Astrocyte (in vitro differentiated cells and primary cell): ENCODE data around the gene POLN. TPM values are rescaled to one million over a fixed set of nuclear protein-coding genes. Genes with fewer than 3 reads are reported as not detected.

Source experiments
- DNase-seq: peaks from one replicate; pipeline ENCODE4 v3.0.0-alpha.2; 2010; ENCODE audit warnings: low read depth
- FAIRE-seq: peaks from 2 replicates; lab custom pipeline; 2011; peaks lifted over from hg19 to GRCh38; lab: Jason Lieb, UNC
- H2AFZ ChIP-seq: 2 replicates; pipeline ENCODE4 v1.6.0; 2012; ENCODE audit warnings: low read depth, low read length, inconsistent platforms
- H3K27ac ChIP-seq: 2 replicates; pipeline ENCODE4 v1.5.1; 2011; ENCODE audit warnings: low read depth, low read length, inconsistent platforms
- H3K27me3 ChIP-seq: 2 replicates; pipeline ENCODE4 v1.6.0; 2011; ENCODE audit warnings: low read length, inconsistent platforms; ENCODE audit not compliant: insufficient read depth
- H3K36me3 ChIP-seq: 2 replicates; pipeline ENCODE4 v1.5.1; 2011; ENCODE audit warnings: low read length, inconsistent platforms; ENCODE audit not compliant: insufficient read depth
- H3K4me1 ChIP-seq: 2 replicates; pipeline ENCODE4 v1.5.1; 2011; ENCODE audit warnings: low read length, inconsistent platforms; ENCODE audit not compliant: insufficient read depth
- H3K4me2 ChIP-seq: 2 replicates; pipeline ENCODE4 v1.6.0; 2012; ENCODE audit warnings: low read length, inconsistent platforms
- H3K4me3 ChIP-seq: 2 replicates; pipeline ENCODE4 v1.5.1; 2011; ENCODE audit warnings: low read depth, mild to moderate bottlenecking, low read length, inconsistent platforms; ENCODE audit not compliant: insufficient read depth
- H3K79me2 ChIP-seq: 2 replicates; pipeline ENCODE4 v1.6.0; 2012; ENCODE audit warnings: mild to moderate bottlenecking, low read length, inconsistent platforms; ENCODE audit not compliant: insufficient read depth
- H3K9ac ChIP-seq: 2 replicates; pipeline ENCODE4 v1.6.0; 2012; ENCODE audit warnings: mild to moderate bottlenecking, low read length, inconsistent platforms
- H3K9me3 ChIP-seq: 2 replicates; pipeline ENCODE4 v1.5.1; 2012; ENCODE audit warnings: low read depth, mild to moderate bottlenecking, low read length, inconsistent platforms; ENCODE audit not compliant: insufficient read depth
- H4K20me1 ChIP-seq: 2 replicates; pipeline ENCODE4 v1.6.0; 2012; ENCODE audit warnings: low read length, inconsistent platforms; ENCODE audit not compliant: insufficient read depth
- H3K27ac Mint-ChIP-seq: one replicate; pipeline ENCODE4 v1.8.0; 2021; ENCODE audit warnings: mild to moderate bottlenecking, mixed read lengths; ENCODE audit not compliant: unreplicated experiment
- H3K27me3 Mint-ChIP-seq: one replicate; pipeline ENCODE4 v1.8.0; 2021; ENCODE audit warnings: low read depth, mixed read lengths; ENCODE audit not compliant: unreplicated experiment
- H3K36me3 Mint-ChIP-seq: one replicate; pipeline ENCODE4 v1.8.0; 2021; ENCODE audit warnings: low read depth, mixed read lengths; ENCODE audit not compliant: unreplicated experiment
- H3K4me1 Mint-ChIP-seq: one replicate; pipeline ENCODE4 v1.8.0; 2021; ENCODE audit warnings: low read depth, mixed read lengths; ENCODE audit not compliant: unreplicated experiment
- H3K4me3 Mint-ChIP-seq: one replicate; pipeline ENCODE4 v1.8.0; 2021; ENCODE audit warnings: mild to moderate bottlenecking, moderate library complexity, mixed read lengths; ENCODE audit not compliant: unreplicated experiment
- H3K9me3 Mint-ChIP-seq: one replicate; pipeline ENCODE4 v1.8.0; 2021; ENCODE audit warnings: mild to moderate bottlenecking, mixed read lengths; ENCODE audit not compliant: unreplicated experiment
- CTCF ChIP-seq: IDR thresholded peaks from 2 replicates; pipeline ENCODE4 v1.5.1; 2011; ENCODE audit warnings: low read depth, mild to moderate bottlenecking, inconsistent platforms, low read length, moderate library complexity; ENCODE audit not compliant: insufficient read depth
- EZH2 ChIP-seq: IDR thresholded peaks from 2 replicates; pipeline ENCODE4 v1.6.1; 2012; ENCODE audit warnings: mild to moderate bottlenecking, low read length, inconsistent platforms; ENCODE audit not compliant: insufficient read depth
- total RNA-seq: library from RNA; stranded (reverse); gene quantifications from 2 replicates; pipeline ENCODE4 v1.2.1, GENCODE V29; 2021

The POLN gene
- total RNA-seq, 1 donor from 2014 or later: 3.1 TPM

- DNase-seq (no peak), FAIRE-seq (no peak)
- no peaks in the 10 kb centered on the region for H3K36me3 Mint-ChIP-seq
- no peaks in the 10 kb centered on the region for H3K9me3 ChIP-seq
- H3K4me3 ChIP-seq: no peak overlapping the region
- H3K4me1 Mint-ChIP-seq: peaks cover 8% of the 10 kb centered on the region
- H3K4me3 Mint-ChIP-seq: no peak overlapping the region
- H3K27ac ChIP-seq: no peak overlapping the region
- H3K27ac Mint-ChIP-seq: no peak overlapping the region
- no peak overlapping the region for H2AFZ ChIP-seq
- no peaks in the 10 kb centered on the region for H3K4me1 ChIP-seq
- H3K27me3 ChIP-seq: no peaks in the 10 kb centered on the region
- no peaks in the 10 kb centered on the region for H3K9me3 Mint-ChIP-seq
- no peaks in the 10 kb centered on the region for H3K36me3 ChIP-seq
- H3K27me3 Mint-ChIP-seq: peaks cover 35% of the 10 kb centered on the region
- no peak overlapping the region for H3K4me2 ChIP-seq
- H4K20me1 ChIP-seq: no peaks in the 10 kb centered on the region
- TF ChIP-seq EZH2 (no peak), CTCF (no peak)
- no peak overlapping the region for H3K9ac ChIP-seq
- no peaks in the 10 kb centered on the region for H3K79me2 ChIP-seq
Measured at GRCh38 chr4:2274320-2275043, 32.6 kb upstream of the POLN start.

GRCh38 chr4:2273657-2274319, 31.9 kb upstream of the POLN start:
- DNase-seq (no peak), FAIRE-seq (no peak)
- no peak overlapping the region for H3K4me3 Mint-ChIP-seq
- Histone ChIP-seq H3K79me2 (no peaks in the 10 kb centered on the region), H3K27ac (no peak overlapping the region), H3K27me3 (no peaks in the 10 kb centered on the region), H4K20me1 (no peaks in the 10 kb centered on the region), H3K9me3 (no peaks in the 10 kb centered on the region), H3K4me2 (no peak overlapping the region), H3K9ac (no peak overlapping the region), H3K4me1 (no peaks in the 10 kb centered on the region), H3K4me3 (no peak overlapping the region), H2AFZ (no peak overlapping the region), H3K36me3 (no peaks in the 10 kb centered on the region)
- H3K36me3 Mint-ChIP-seq: no peaks in the 10 kb centered on the region
- peaks cover 8% of the 10 kb centered on the region for H3K4me1 Mint-ChIP-seq
- H3K9me3 Mint-ChIP-seq: no peaks in the 10 kb centered on the region
- peaks cover 41% of the 10 kb centered on the region for H3K27me3 Mint-ChIP-seq
- no peak for TF ChIP-seq CTCF
- no peak for TF ChIP-seq EZH2
- no peak overlapping the region for H3K27ac Mint-ChIP-seq

- no peaks in the 10 kb centered on the region for H3K36me3 ChIP-seq
- Mint-ChIP-seq H3K4me1 (peaks cover 8% of the 10 kb centered on the region), H3K27ac (no peak overlapping the region), H3K9me3 (no peaks in the 10 kb centered on the region), H3K27me3 (peaks cover 42% of the 10 kb centered on the region), H3K36me3 (no peaks in the 10 kb centered on the region), H3K4me3 (no peak overlapping the region)
- H3K9me3 ChIP-seq: no peaks in the 10 kb centered on the region
- no peaks in the 10 kb centered on the region for H3K4me1 ChIP-seq
- H3K79me2 ChIP-seq: no peaks in the 10 kb centered on the region
- no peaks in the 10 kb centered on the region for H3K27me3 ChIP-seq
- H4K20me1 ChIP-seq: no peaks in the 10 kb centered on the region
- no peak overlapping the region for H3K9ac ChIP-seq
- FAIRE-seq: no peak
- no peak overlapping the region for H2AFZ ChIP-seq
- DNase-seq: no peak
- H3K4me3 ChIP-seq: no peak overlapping the region
- H3K4me2 ChIP-seq: no peak overlapping the region
- TF ChIP-seq EZH2 (no peak), CTCF (no peak)
- H3K27ac ChIP-seq: no peak overlapping the region
Measured at GRCh38 chr4:2273221-2273620, 31.3 kb upstream of the POLN start.
